ENCODE results near the gene CTNNA1. TPM values are rescaled to one million over a fixed set of nuclear protein-coding genes. Genes with fewer than 3 reads are reported as not detected.

The CTNNA1 gene
- total and polyA plus RNA-seq, 2 of the 8 experiments (the other 6 are each of a cell fraction or from before 2014, with no cell fraction given) = 115 to 349 TPM

DNA sequence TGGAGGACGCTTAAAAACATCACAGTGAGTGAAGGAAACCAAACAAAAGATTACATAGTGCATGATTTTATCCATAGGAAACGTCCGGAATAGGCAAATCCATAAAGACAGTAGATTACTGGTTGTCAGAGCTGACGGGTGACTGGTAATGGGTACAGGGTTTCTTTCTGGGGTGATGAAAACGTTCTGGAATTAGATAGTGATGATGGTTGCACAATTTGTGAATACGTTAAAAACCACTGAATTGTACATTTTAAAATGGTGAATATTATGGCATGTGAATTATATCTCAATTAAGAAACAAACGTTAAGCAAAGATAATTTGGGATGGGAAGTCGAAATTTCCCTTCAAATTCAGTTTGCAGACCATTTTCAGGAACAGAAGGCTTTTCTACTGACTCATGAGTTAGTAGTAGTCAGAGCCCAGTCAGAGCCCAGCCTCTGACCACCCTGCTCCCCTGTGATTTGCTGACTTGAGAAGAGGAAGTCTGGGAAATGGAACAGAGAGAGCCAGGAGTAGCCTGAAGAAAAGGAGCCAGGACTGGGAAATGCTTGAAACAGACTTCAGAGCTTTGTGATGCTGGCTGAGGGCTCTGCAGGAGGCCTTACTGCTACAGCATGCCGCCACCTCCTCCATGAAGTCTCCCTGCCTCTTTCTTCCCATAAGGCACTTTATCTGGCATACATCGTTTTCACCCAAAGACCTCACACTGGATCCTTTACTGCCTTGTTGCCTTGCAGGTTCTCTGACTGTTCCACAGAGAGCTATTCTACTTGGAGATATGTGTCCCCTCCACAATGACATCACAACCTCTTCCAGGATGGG is 46.4 kb upstream of the CTNNA1 start (continued):
- no peak for TF ChIP-seq CBX5 (IDR thresholded peaks at IDR 0.05; ENCODE audit: low read depth, low read length)
- no peak for TF ChIP-seq POLR2A (IDR thresholded peaks at IDR 0.05; ENCODE audit: control extremely low read depth in 1 of 2, low read depth in 2 of 2, low read length in 2 of 2)
